Fibroblast of lung (primary cell): Measurements from ENCODE around the gene LGSN. TPM values are rescaled to one million over a fixed set of nuclear protein-coding genes. Genes with fewer than 3 reads are reported as not detected.
A peak's percentile ranks its signal among the peaks of the same experiment; 100 is the strongest.

Experiments
- DNase-seq, 2 donors: peaks; one replicate each; pipeline versions ENCODE4 v3.0.0 to v3.0.0-alpha.2; 2010; ENCODE audit warnings: low read depth in 2 of 2
- H2AFZ ChIP-seq: 2 replicates; pipeline ENCODE4 v1.5.1; 2012; ENCODE audit warnings: low read length, control low read depth, inconsistent platforms
- H3K27ac ChIP-seq: 2 replicates; pipeline ENCODE4 v1.5.1; 2011; ENCODE audit warnings: low read length, control low read depth; ENCODE audit not compliant: insufficient read depth
- H3K27me3 ChIP-seq: 2 replicates; pipeline ENCODE4 v1.5.1; 2011; ENCODE audit warnings: mild to moderate bottlenecking, low read length; ENCODE audit not compliant: control insufficient read depth, insufficient read depth
- H3K36me3 ChIP-seq: 2 replicates; pipeline ENCODE4 v1.5.1; 2011; ENCODE audit warnings: low read length; ENCODE audit not compliant: control insufficient read depth, insufficient read depth
- H3K4me1 ChIP-seq: 2 replicates; pipeline ENCODE4 v1.5.1; 2011; ENCODE audit warnings: low read length; ENCODE audit not compliant: control insufficient read depth, insufficient read depth; ENCODE audit errors: extremely low read depth
- H3K4me2 ChIP-seq: 2 replicates; pipeline ENCODE4 v1.5.1; 2011; ENCODE audit warnings: low read length, control low read depth; ENCODE audit not compliant: insufficient read depth; ENCODE audit errors: extremely low read depth
- H3K4me3 ChIP-seq, 4 experiments: fragments of 200-600 bp in 1 of 4; sonication (generic) in 1 of 4; replicated peaks in 1 of 4; 2 replicates each; pipeline ENCODE4 v1.5.1; 2011 to 2016; ENCODE audit warnings: low read length in 4 of 4, low read depth in 3 of 4, mild to moderate bottlenecking in 3 of 4, control low read depth in 2 of 4, inconsistent platforms in 1 of 4, mixed read lengths in 1 of 4; ENCODE audit not compliant: insufficient read depth in 1 of 4; ENCODE audit errors: control extremely low read depth in 1 of 4
- H3K79me2 ChIP-seq: 2 replicates; pipeline ENCODE4 v1.5.1; 2012; ENCODE audit warnings: mild to moderate bottlenecking, low read length, inconsistent platforms; ENCODE audit not compliant: control insufficient read depth, insufficient read depth
- H3K9ac ChIP-seq: 2 replicates; pipeline ENCODE4 v1.5.1; 2011; ENCODE audit warnings: mild to moderate bottlenecking, low read length, control low read depth; ENCODE audit not compliant: insufficient read depth
- H3K9me3 ChIP-seq: 2 replicates; pipeline ENCODE4 v1.5.1; 2012; ENCODE audit warnings: low read depth, low read length; ENCODE audit not compliant: control insufficient read depth, insufficient read depth
- H4K20me1 ChIP-seq: 2 replicates; pipeline ENCODE4 v1.5.1; 2011; ENCODE audit warnings: low read length; ENCODE audit not compliant: control insufficient read depth, insufficient read depth; ENCODE audit errors: extremely low read depth
- CTCF ChIP-seq, 2 donors: IDR thresholded peaks in 1 of 2; conservative IDR thresholded peaks in 1 of 2; 1 replicate in 1 of 2; 2 replicates in 1 of 2; pipeline ENCODE4 v1.5.1; 2011 to 2012; ENCODE audit warnings: low read length in 2 of 2, control low read depth in 1 of 2, inconsistent platforms in 1 of 2, low read depth in 1 of 2, mild to moderate bottlenecking in 1 of 2
- EZH2 ChIP-seq: IDR thresholded peaks from 2 replicates; pipeline ENCODE4 v1.5.1; 2012; ENCODE audit warnings: low read length, control low read depth, mild to moderate bottlenecking; ENCODE audit errors: missing control alignments
- polyA plus RNA-seq, 2 donors: library from polyadenylated mRNA; depleted of rRNA in 1 of 2; stranded (reverse) in 1 of 2; unstranded in 1 of 2; fragments of >200 nt; gene quantifications; 2 replicates each; pipeline ENCODE4 v1.2.1, GENCODE V29; 2011 to 2012; ENCODE audit warnings: missing spikeins in 1 of 2
- total RNA-seq: library from RNA; depleted of rRNA; stranded (reverse); fragments of >200 nt; gene quantifications from 2 replicates; pipeline ENCODE4 v1.2.1, GENCODE V29; 2014

LGSN gene
- total and polyA plus RNA-seq, 2 donors (not counting 1 experiment from before 2014, with no cell fraction given), result under 0.01 TPM; not detected in 1

GRCh38 chr6:63355632-63356031 lies 35.8 kb upstream of the LGSN start:
- no peak for TF ChIP-seq CTCF (conservative IDR thresholded peaks at IDR 0.05 in 1 of 2, IDR thresholded peaks at IDR 0.05 in 1 of 2; ENCODE audit: low read depth in 1 of 2, low read length in 2 of 2)
- no peak for TF ChIP-seq EZH2
- H3K79me2 ChIP-seq, result no peaks in the 10 kb centered on the region
- no peaks in the 10 kb centered on the region for H4K20me1 ChIP-seq
- no peaks in the 10 kb centered on the region for H3K27me3 ChIP-seq
- no peak for DNase-seq
- H3K27ac ChIP-seq, result no peak overlapping the region
- H3K9ac ChIP-seq, result no peak overlapping the region
- H3K4me1 ChIP-seq, result peaks cover 5% of the 10 kb centered on the region
- H3K9me3 ChIP-seq, result no peaks in the 10 kb centered on the region
- no peaks in the 10 kb centered on the region for H3K36me3 ChIP-seq
- H3K4me2 ChIP-seq, result no peak overlapping the region
- H3K4me3 ChIP-seq, result no peak overlapping the region
- H2AFZ ChIP-seq, result no peak overlapping the region

- no peak for TF ChIP-seq CTCF (conservative IDR thresholded peaks at IDR 0.05 in 1 of 2, IDR thresholded peaks at IDR 0.05 in 1 of 2; ENCODE audit: low read depth in 1 of 2, low read length in 2 of 2)
- TF ChIP-seq EZH2, result no peak
Observed at GRCh38 chr6:63353286-63353630, 33.5 kb upstream of the LGSN start.

GRCh38 chr6:63352544-63353285 lies 32.9 kb upstream of the LGSN start:
- H3K27me3 ChIP-seq, result no peaks in the 10 kb centered on the region
- H3K27ac ChIP-seq, result peak overlapping the region; percentile 17
- peaks cover 11% of the 10 kb centered on the region for H3K4me1 ChIP-seq
- no peaks in the 10 kb centered on the region for H4K20me1 ChIP-seq
- peak; percentile 23 to 69 for DNase-seq
- peak overlapping the region in 2 of 4 experiments; percentile 4 to 27 for H3K4me3 ChIP-seq
- no peaks in the 10 kb centered on the region for H3K36me3 ChIP-seq
- H2AFZ ChIP-seq, result peak overlapping the region; percentile 40
- no peak overlapping the region for H3K9ac ChIP-seq
- H3K4me2 ChIP-seq, result peak overlapping the region; percentile 77
- H3K9me3 ChIP-seq, result no peaks in the 10 kb centered on the region
- TF ChIP-seq EZH2 (no peak), CTCF (conservative IDR thresholded peaks at IDR 0.05 in 1 of 2, IDR thresholded peaks at IDR 0.05 in 1 of 2; ENCODE audit: low read depth in 1 of 2, low read length in 2 of 2) (peak; percentile 57 to 73)
- H3K79me2 ChIP-seq, result no peaks in the 10 kb centered on the region

More at GRCh38 chr6:63353286-63353630, 33.5 kb upstream of the LGSN start:
- no peaks in the 10 kb centered on the region for H3K36me3 ChIP-seq
- H4K20me1 ChIP-seq, result no peaks in the 10 kb centered on the region
- H3K9me3 ChIP-seq, result no peaks in the 10 kb centered on the region
- no peak overlapping the region for H3K9ac ChIP-seq
- H3K27me3 ChIP-seq, result no peaks in the 10 kb centered on the region
- H3K4me3 ChIP-seq, result no peak overlapping the region
- peak overlapping the region; percentile 77 for H3K4me2 ChIP-seq
- DNase-seq, result no peak
- H3K27ac ChIP-seq, result peak overlapping the region; percentile 17
- peak overlapping the region; percentile 3 for H2AFZ ChIP-seq
- H3K4me1 ChIP-seq, result peaks cover 7% of the 10 kb centered on the region
- H3K79me2 ChIP-seq, result no peaks in the 10 kb centered on the region
